K562 (cell line): ENCODE results near the gene FIGNL1. TPM values are rescaled to one million over a fixed set of nuclear protein-coding genes. Genes with fewer than 3 reads are reported as not detected.

ENCODE experiments used
- CBFA2T2 ChIP-seq: fragments of 450-650 bp; conservative IDR thresholded peaks from 2 replicates; pipeline ENCODE4 v1.6.1; 2017; ENCODE audit warnings: mild to moderate bottlenecking
- CBFA2T3 ChIP-seq: fragments of 450-650 bp; IDR thresholded peaks from 2 replicates; pipeline ENCODE4 v1.6.1; 2017
- CEBPB ChIP-seq: fragments of 450-650 bp; IDR thresholded peaks from 2 replicates; pipeline ENCODE4 v1.6.1; 2016; ENCODE audit warnings: missing genetic modification characterization, missing compliant biosample characterization
- CHD4 ChIP-seq: fragments of 200-600 bp; sonication (generic); IDR thresholded peaks from 3 replicates; pipeline ENCODE4 v1.6.1; 2012; ENCODE audit warnings: low read depth, mild to moderate bottlenecking, mixed read lengths, low read length, inconsistent platforms; ENCODE audit not compliant: insufficient read depth, insufficient replicate concordance, poor library complexity, severe bottlenecking
- CSDE1 ChIP-seq, 2 experiments: fragments of 450-650 bp; IDR thresholded peaks; 2 replicates each; pipeline ENCODE4 v1.6.1; 2016; ENCODE audit warnings: mild to moderate bottlenecking in 1 of 2
- CTBP1 ChIP-seq: fragments of 450-650 bp; IDR thresholded peaks from 2 replicates; pipeline ENCODE4 v1.6.1; 2016; ENCODE audit warnings: borderline replicate concordance
- DNMT1 ChIP-seq: fragments of 450-650 bp; IDR thresholded peaks from 2 replicates; pipeline ENCODE4 v1.6.1; 2016; ENCODE audit warnings: antibody characterized with exemption, mild to moderate bottlenecking
- ELF4 ChIP-seq: fragments of 450-650 bp; formaldehyde crosslinking; IDR thresholded peaks from 2 replicates; pipeline ENCODE4 v1.4.0; 2022; ENCODE audit warnings: missing genetic modification characterization
- EP300 ChIP-seq: IDR thresholded peaks from 2 replicates; pipeline ENCODE4 v1.6.1; 2012; ENCODE audit warnings: low read length, improper control_type of control experiment
- ETS2 ChIP-seq: IDR thresholded peaks from 2 replicates; pipeline ENCODE4 v1.6.1; 2016; ENCODE audit warnings: borderline replicate concordance, missing genetic modification characterization, mild to moderate bottlenecking, moderate library complexity, missing compliant biosample characterization; ENCODE audit not compliant: poor library complexity, severe bottlenecking
- FOSL1 ChIP-seq: fragments of 200-800 bp; sonication (Bioruptor generic); conservative IDR thresholded peaks from 2 replicates; pipeline ENCODE4 v1.6.1; 2016; ENCODE audit warnings: missing genetic modification characterization, missing compliant biosample characterization
- FOXM1 ChIP-seq, 2 experiments: fragments of 450-650 bp in 1 of 2; sonication (generic) in 1 of 2; formaldehyde crosslinking in 1 of 2; IDR thresholded peaks; 2 replicates each; pipeline versions ENCODE4 v1.6.1 to v1.9.0; 2017 to 2022; ENCODE audit warnings: low read depth in 2 of 2, mild to moderate bottlenecking in 2 of 2, missing genetic modification reagents in 1 of 2, moderate library complexity in 1 of 2
- HNRNPL ChIP-seq: fragments of 200-400 bp; formaldehyde crosslinking; IDR thresholded peaks from 2 replicates; pipeline ENCODE4 v1.6.1; 2017; ENCODE audit warnings: low read depth, mild to moderate bottlenecking, low read length
- JUND ChIP-seq, 2 experiments: IDR thresholded peaks; 2 replicates in 1 of 2; 3 replicates in 1 of 2; pipeline ENCODE4 v1.6.1; 2011; ENCODE audit warnings: borderline replicate concordance in 2 of 2, low read depth in 2 of 2, low read length in 2 of 2, improper control_type of control experiment in 1 of 2, missing biosample characterization in 1 of 2, missing genetic modification characterization in 1 of 2, missing genetic modification reagents in 1 of 2
- L3MBTL2 ChIP-seq: fragments of 450-650 bp; IDR thresholded peaks from 2 replicates; pipeline ENCODE4 v1.6.1; 2016; ENCODE audit warnings: mild to moderate bottlenecking, moderate library complexity
- MYNN ChIP-seq, 2 experiments: sonication (generic); formaldehyde crosslinking in 1 of 2; IDR thresholded peaks; 2 replicates each; pipeline versions ENCODE4 v1.5.0 to v1.6.1; 2016 to 2020; ENCODE audit warnings: antibody characterized with exemption in 1 of 2, missing genetic modification reagents in 1 of 2
- NCOA4 ChIP-seq: fragments of 450-650 bp; IDR thresholded peaks from 2 replicates; pipeline ENCODE4 v1.6.1; 2018; ENCODE audit warnings: mild to moderate bottlenecking; ENCODE audit not compliant: partially characterized antibody
- NUFIP1 ChIP-seq: fragments of 450-650 bp; IDR thresholded peaks from 2 replicates; pipeline ENCODE4 v1.6.1; 2018; ENCODE audit not compliant: partially characterized antibody
- PML ChIP-seq: IDR thresholded peaks from 2 replicates; pipeline ENCODE4 v1.6.1; 2012; ENCODE audit warnings: low read length, inconsistent platforms
- SNAPC5 ChIP-seq: fragments of 250-450 bp; sonication (Bioruptor Pico); IDR thresholded peaks from 2 replicates; pipeline ENCODE4 v1.8.0; 2021; ENCODE audit warnings: moderate library complexity, mild to moderate bottlenecking, inconsistent platforms
- TRIM28 ChIP-seq: fragments of 450-650 bp; IDR thresholded peaks from 2 replicates; pipeline ENCODE4 v1.6.1; 2017
- ZNF24 ChIP-seq: fragments of 450-650 bp; IDR thresholded peaks from 2 replicates; pipeline ENCODE4 v1.6.1; 2016
- ZNF551 ChIP-seq: fragments of 250-450 bp; sonication (Bioruptor Pico); IDR thresholded peaks from 2 replicates; pipeline ENCODE4 v1.5.0; 2021; ENCODE audit warnings: mild to moderate bottlenecking, moderate library complexity
- polyA plus RNA-seq, 8 experiments: library from polyadenylated mRNA; depleted of rRNA in 4 of 8; stranded (reverse) in 5 of 8; unstranded in 3 of 8; fragments of >200 nt; fragmentation: Nextera tagmentation in 2 of 8; fragmentation: Illumina TruSeq in 1 of 8; extraction: Ambion mirVana in 2 of 8; extraction: Trizol in 1 of 8; gene quantifications; 2 replicates each; pipeline versions ENCODE4 v1.2.1 to v1.2.3, GENCODE V29; 2011 to 2014; ENCODE audit warnings: inconsistent platforms in 1 of 8, missing spikeins in 1 of 8
- total RNA-seq, 7 experiments: library from RNA; depleted of rRNA in 6 of 7; stranded (reverse); fragments of >200 nt in 6 of 7; fragmentation: Illumina TruSeq in 2 of 7; extraction: Trizol in 2 of 7; gene quantifications; 2 replicates each; pipeline versions ENCODE4 v1.2.1 to v1.2.3, GENCODE V29; 2011 to 2021; ENCODE audit warnings: low replicate concordance in 1 of 7
- TF ChIP-seq, protein P1 (sequence below), 2 experiments: IDR thresholded peaks; 2 replicates each; pipeline ENCODE4 v1.6.1; 2011; ENCODE audit warnings: borderline replicate concordance in 1 of 2, control low read depth in 1 of 2, low read depth in 1 of 2, low read length in 1 of 2, mild to moderate bottlenecking in 1 of 2, mixed read lengths in 1 of 2, moderate library complexity in 1 of 2; ENCODE audit not compliant: insufficient read depth in 1 of 2, insufficient read length in 1 of 2, poor library complexity in 1 of 2, severe bottlenecking in 1 of 2; ENCODE audit errors: extremely low read depth in 1 of 2
- TF ChIP-seq, protein P2 (sequence below): fragments of 200-800 bp; sonication (Bioruptor generic); IDR thresholded peaks from 2 replicates; pipeline ENCODE4 v1.6.1; 2017; ENCODE audit warnings: missing genetic modification characterization, missing compliant biosample characterization
- TF ChIP-seq, protein P3 (sequence below), 2 experiments: fragments of 250-450 bp in 1 of 2; fragments of 450-650 bp in 1 of 2; sonication (Bioruptor Pico) in 1 of 2; IDR thresholded peaks; 2 replicates each; pipeline versions ENCODE4 v1.6.1 to v1.8.0; 2016 to 2021; ENCODE audit warnings: mild to moderate bottlenecking in 2 of 2, moderate library complexity in 2 of 2, missing compliant biosample characterization in 1 of 2, missing genetic modification characterization in 1 of 2

FIGNL1 gene
- total and polyA plus RNA-seq, 9 of the 15 experiments (the other 6 are each of a cell fraction or from before 2014, with no cell fraction given) = 15.5 to 48.3 (median 27.6) TPM

DNA sequence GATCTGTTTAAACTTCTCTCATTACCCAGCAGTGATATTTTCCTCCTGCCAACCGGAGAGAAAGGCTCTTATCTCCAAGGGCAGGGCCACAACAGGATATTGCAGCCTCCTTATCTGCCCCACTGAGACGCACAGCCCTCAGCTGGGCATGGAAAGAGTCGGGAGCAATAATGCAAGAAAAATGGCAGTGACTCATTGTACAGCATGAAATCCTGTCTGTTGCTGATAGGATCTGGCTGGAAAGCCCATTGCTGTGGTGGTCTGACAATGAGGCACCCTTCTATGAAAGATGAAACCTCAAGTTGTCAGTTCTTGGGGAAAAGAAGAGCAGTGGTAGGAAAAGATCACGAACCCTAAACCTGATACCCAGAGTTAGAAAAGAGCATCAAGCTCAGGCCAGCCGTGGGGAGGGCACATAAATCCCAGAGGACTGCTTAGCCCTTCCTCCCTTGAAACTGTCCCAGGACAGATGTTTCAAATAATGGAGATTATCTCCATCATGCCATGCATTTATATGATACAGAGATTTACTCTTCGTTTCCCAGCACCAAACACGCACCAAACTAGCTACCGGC, 47.0 kb upstream of the FIGNL1 start (continued):
- TF ChIP-seq CTBP1 = peak; percentile 95
- peak; percentile 98 for TF ChIP-seq CBFA2T2
- TF ChIP-seq, protein P1, sequence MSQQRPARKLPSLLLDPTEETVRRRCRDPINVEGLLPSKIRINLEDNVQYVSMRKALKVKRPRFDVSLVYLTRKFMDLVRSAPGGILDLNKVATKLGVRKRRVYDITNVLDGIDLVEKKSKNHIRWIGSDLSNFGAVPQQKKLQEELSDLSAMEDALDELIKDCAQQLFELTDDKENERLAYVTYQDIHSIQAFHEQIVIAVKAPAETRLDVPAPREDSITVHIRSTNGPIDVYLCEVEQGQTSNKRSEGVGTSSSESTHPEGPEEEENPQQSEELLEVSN (IDR thresholded peaks at IDR 0.05; ENCODE audit: borderline replicate concordance in 1 of 2, extremely low read depth in 1 of 2, insufficient read depth in 1 of 2, insufficient read length in 1 of 2, low read depth in 1 of 2, low read length in 1 of 2, poor library complexity in 1 of 2, severe bottlenecking in 1 of 2) = no peak
- peak; percentile 97 for TF ChIP-seq JUND (IDR thresholded peaks at IDR 0.05; ENCODE audit: borderline replicate concordance, low read depth, low read length)
- TF ChIP-seq JUND (tag; IDR thresholded peaks at IDR 0.05; ENCODE audit: borderline replicate concordance, low read depth, low read length) = peak; percentile 93; the same call in 2 of the 3 replicates
- peak; percentile 94 for TF ChIP-seq ZNF24
- TF ChIP-seq ELF4 (CRISPR knock-in tag) = peak; percentile 76; the same call in 1 of the 2 replicates
- peak; percentile 16; the same call in 1 of the 2 replicates for TF ChIP-seq L3MBTL2
- TF ChIP-seq ETS2 (tag) = no peak
- no peak for TF ChIP-seq SNAPC5 (CRISPR knock-in tag)
- TF ChIP-seq FOSL1 = peak; percentile 97
- no peak for TF ChIP-seq NUFIP1
- peak; percentile 96 for TF ChIP-seq MYNN (IDR thresholded peaks at IDR 0.05)
- no peak for TF ChIP-seq MYNN (CRISPR knock-in tag; IDR thresholded peaks at IDR 0.05)
- TF ChIP-seq DNMT1 = no peak
- peak; percentile 99 for TF ChIP-seq CBFA2T3
- no peak for TF ChIP-seq CSDE1 (IDR thresholded peaks at IDR 0.05)
- TF ChIP-seq, protein P2, sequence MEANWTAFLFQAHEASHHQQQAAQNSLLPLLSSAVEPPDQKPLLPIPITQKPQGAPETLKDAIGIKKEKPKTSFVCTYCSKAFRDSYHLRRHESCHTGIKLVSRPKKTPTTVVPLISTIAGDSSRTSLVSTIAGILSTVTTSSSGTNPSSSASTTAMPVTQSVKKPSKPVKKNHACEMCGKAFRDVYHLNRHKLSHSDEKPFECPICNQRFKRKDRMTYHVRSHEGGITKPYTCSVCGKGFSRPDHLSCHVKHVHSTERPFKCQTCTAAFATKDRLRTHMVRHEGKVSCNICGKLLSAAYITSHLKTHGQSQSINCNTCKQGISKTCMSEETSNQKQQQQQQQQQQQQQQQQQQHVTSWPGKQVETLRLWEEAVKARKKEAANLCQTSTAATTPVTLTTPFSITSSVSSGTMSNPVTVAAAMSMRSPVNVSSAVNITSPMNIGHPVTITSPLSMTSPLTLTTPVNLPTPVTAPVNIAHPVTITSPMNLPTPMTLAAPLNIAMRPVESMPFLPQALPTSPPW (CRISPR knock-in tag) = peak; percentile 58; the same call in 1 of the 2 replicates
- no peak for TF ChIP-seq ZNF551 (CRISPR knock-in tag)
- TF ChIP-seq FOXM1 (IDR thresholded peaks at IDR 0.05; ENCODE audit: low read depth) = peak; percentile 94
- TF ChIP-seq FOXM1 (CRISPR knock-in tag; IDR thresholded peaks at IDR 0.05; ENCODE audit: low read depth) = no peak
- TF ChIP-seq EP300 = peak; percentile 95
- peak; percentile 55 for TF ChIP-seq CEBPB (tag)
- TF ChIP-seq PML = peak; percentile 93
- TF ChIP-seq CHD4 = no peak
- TF ChIP-seq TRIM28 = peak; percentile 72; the same call in 1 of the 2 replicates
- peak; percentile 70; the same call in 1 of the 2 replicates for TF ChIP-seq HNRNPL
- TF ChIP-seq, protein P3, sequence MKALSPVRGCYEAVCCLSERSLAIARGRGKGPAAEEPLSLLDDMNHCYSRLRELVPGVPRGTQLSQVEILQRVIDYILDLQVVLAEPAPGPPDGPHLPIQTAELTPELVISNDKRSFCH (CRISPR knock-in tag; IDR thresholded peaks at IDR 0.05) = no peak
- TF ChIP-seq, protein P3 (tag; IDR thresholded peaks at IDR 0.05) = peak; percentile 63; the same call in 1 of the 2 replicates
- TF ChIP-seq NCOA4 = no peak
